EL (cell line): ENCODE results near the gene ISG20.
"Not testable (repeated sequence)": the region's sequence is repeated elsewhere in the genome, so short reads cannot be mapped to it uniquely, and the experiment has no call there.

Experiments
- DNase-seq: peaks from one replicate; pipeline ENCODE4 v3.0.0-alpha.2; 2016

Gene ISG20

GRCh38 chr15:88637841-88638625 lies 783 bp upstream of the ISG20 start:
- DNase-seq = no peak

- no peak for DNase-seq
These were observed 3.2 kb downstream of the ISG20 start for GRCh38 chr15:88641959-88642452.

DNA sequence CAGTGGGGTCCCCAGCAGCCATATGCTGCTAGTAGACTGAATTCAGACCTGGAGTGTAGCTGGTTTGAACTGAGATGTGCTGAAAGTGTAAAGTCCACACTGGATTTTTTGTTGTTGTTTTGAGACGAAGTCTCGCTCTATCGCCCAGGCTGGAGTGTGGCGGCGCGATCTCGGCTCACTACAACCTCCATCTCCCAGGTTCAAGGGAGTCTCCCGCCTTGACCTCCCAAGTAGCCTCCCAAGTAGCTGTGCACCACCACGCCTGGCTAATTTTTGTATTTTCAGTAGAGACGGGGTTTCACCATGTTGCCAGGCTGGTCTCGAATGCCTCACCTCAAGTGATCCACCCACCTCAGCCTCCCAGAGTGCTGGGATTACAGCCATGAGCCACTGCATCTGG lies 3.7 kb downstream of the ISG20 start:
- DNase-seq = not testable (repeated sequence)

DNA sequence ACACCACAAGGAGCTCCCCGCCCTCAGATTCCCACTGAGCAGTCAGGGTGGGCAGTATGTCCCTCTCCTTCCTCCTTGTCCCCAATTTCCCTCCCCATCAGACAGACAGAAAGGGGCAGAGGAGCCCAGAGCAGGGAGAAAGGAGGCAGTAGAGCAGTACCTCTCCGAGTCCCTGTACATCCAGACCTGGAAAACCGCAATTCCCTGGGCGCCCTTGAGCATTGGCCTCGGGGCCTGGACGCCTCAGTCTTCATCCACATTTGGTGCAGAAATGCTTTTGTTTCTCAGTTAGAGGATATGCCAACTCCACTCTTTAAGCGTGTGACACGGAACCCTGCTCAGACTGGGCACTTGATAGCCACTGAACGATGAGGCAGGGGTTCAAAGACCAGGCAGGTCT lies 5.9 kb downstream of the ISG20 start:
- DNase-seq = no peak

DNA sequence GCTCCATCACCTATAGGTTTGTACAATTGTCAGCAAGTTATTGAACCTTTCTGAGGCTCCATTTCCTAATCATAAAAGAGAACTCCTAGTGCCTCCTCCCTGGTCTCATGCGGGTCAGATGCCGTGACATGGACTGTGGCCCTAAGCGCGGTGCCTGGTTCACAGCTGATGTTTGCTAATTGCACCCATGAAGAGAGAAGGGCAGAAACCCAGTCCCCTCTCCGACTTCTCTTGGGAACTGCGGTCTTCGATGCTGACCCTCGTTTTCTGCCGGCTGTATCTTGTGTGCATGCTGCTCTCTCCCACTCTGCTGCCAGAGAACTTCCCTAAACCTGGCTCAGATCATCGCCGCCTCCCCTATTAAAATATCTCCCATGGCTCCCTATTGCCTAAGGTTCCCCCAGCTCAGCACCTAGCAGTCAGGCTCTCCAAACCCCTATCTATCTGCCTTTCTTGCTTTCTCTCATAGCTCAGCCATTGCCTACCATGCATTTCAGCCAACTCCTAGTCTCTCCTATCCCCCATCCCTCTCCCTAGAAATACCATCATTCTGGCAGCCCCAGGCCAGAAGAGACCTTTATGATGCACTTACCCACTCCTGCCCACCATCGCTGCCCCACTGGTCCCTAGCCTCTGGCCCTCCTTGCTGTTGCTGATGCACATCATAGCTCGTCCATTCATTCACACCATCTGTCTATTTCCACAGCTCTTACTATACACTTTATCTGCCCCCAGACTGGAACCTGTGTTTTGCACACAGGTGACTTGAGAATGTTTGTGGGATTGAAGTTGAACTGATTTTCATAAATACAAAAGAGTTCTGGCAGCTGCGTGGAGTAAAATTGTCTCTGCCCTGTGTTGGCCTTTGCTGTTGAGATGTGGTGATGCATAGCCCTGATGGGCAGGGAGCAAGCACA lies 6.6 kb downstream of the ISG20 start:
- DNase-seq = no peak

DNA sequence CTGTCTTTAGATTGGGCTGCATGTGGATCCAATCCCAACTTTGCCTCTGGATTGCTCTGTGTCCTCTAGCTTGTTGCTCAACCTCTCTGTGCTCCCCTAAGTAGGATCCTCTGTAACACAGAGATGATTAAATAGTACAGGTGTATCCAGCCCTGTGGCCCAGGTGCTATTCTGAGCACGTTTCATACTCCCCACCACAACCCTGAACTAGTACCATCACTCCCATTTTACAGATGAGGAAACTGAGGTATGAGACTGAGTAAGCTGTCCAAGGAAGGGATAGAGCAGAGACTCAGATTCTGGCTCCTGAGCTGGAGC lies 7.2 kb downstream of the ISG20 start:
- no peak for DNase-seq

GRCh38 chr15:88646951-88647350 lies 8.1 kb downstream of the ISG20 start:
- DNase-seq = no peak

DNA sequence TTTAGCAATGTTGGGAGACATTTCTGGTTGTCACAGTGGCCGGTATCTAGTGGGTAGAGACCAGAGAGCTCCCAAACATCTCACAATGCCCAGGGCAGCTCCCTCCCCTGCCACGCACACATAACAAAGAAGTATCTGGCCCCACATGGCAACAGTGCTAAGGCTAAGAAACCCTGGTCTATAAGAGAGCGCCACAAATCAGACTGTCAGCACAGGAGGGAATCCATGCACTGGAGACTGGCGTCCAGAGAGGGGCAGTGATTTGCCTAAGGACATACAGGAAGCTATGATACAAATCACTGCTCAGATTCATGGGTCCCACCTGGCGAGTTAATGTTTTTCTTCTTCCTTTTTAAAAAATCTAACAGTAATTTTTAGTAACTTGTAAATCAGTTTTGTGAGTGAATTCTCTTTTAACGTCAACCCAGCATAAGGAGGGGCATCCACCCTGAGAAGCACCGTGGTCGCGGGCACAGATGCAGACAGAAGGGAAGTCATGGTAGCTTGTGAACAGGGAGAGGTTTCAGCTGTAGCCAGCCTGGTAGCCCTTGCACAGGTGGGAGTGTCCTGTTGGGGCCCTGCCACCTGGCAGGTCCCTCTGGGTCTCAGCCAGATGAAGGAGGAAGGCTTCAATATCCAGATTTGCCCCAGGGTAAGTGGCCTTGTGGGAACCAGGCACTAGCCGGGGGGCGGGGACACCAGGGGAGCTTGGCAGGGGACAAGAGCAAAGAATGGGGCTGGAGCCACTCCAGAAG lies 8.7 kb downstream of the ISG20 start:
- no peak for DNase-seq

DNA sequence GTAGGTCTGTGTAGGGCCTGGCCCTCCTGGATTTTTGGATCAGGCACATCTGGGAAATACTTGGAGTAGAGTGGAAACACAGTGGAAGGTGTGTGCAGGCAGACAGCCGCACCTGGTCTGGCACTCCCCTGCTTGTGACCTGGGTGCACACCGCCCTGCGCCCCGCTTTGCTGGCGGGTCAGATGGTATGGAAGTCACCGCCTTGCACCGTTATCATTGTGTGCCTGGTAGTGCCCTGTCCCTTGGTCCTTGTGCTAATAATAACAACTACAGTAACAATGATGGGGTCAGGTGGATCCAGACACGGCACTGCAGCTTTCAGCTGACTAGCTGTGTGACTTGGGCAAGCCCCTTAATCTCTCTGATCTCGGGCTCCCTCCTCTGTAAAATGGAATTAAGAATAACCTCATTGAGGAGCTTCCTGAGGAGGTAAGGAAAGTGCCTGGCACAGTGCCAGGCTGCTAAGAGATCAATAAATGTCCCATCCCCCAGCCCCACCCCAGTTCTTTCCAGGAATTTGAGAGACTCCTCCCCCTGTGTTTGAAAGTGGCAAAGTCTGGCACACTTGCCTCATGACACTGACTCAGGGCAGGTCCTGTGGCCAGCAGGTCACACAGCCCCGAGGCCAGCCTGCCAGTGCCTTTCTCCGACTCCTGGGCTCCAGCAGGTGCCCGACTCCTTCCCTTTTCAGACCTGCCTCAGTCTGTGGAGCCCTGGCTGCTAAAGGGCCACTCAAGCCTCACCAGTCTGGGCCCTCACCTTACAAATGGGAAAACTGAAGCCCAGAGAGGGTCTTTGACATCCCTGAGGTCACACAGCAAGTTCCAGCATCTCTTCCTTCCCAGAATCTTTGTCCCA lies 9.8 kb downstream of the ISG20 start:
- DNase-seq = peak; percentile 34

- peak; percentile 91 for DNase-seq
These were observed 10.5 kb downstream of the ISG20 start for GRCh38 chr15:88649286-88649733.

DNA sequence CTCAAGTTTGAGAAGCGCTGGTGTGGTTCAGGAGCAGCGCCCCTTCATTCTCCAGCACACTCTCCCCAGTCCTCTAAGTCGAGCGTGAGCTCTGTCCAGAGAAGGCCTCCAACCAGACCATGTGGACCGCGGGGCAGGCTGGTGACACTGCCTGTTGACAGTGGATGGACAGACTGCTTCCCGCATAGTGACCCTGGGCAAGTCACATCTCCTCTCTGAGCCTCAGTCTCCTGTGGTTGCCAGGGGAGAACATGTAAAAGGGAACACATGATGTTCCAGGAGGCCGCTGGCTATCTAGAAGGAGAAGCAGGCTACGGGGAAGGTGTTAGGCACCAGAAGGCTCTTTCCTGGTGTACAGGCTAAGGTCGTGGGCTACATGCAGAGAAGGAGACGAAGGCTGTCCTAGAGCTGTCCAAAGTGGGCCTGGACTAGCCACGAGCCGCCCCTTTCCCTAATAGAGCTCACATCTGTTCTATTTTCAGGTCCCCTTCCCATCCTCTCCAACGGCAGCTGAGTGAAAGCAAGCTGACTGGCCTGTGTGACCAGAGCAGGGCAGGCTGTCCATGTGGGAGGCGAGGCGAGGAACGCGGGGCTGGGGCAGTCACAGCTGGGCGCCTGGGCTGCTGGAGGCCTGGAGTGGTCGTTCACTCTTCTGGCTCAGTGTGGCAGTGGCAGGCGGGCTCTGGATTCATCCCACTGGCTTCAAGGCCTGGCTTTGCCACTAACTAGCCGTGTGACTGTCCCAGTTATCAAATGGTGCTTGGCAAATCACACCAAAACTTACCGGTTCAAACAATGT lies 11.1 kb downstream of the ISG20 start:
- no peak for DNase-seq

DNA sequence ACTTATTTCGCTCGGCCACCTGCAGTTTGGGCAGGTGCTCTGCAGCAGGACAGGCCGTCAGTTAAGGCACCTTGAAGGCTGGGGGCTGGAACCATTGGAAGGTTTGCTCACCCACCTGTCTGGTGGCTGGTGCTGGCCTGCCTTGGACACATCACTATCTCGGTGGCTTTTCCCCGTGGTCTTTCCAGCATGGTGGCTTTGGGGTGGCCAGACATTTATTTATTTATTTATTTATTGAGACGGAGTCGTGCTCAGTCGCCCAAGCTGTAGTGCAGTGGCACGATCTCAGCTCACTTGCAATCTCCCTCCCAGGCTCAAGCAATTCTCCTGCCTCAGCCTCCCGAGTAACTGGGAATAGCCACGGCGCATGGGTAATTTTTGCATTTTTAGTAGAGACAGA lies 11.7 kb downstream of the ISG20 start:
- no peak for DNase-seq

DNA sequence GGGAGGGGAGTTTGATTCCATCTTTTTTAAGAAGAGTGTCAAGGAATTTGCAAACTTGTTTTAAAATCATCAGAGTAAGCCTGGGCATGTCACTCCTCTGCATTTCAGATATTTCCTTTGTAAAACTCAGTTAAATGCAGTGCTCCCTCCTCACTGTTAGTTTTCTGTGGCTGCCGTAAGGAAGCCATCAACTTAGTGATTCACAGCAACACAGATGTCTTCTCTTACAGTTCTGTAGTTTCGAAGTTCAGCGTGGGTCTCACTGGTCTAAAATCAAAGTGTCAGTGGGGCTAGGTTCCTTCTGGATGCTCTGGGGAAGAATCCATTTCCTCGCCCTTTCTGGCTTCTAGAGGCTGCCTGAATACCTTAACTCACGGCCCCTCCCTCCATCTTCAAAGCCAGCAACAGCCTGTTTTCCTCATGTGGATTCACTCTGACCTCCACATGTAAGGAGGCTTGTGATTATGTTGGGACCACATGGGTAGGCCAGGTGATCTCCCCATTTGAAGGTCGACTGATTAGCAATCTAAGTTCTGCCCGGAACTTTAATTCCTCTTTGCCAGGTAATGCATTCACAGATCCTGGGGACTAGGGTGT lies 12.4 kb downstream of the ISG20 start:
- no peak for DNase-seq

DNA sequence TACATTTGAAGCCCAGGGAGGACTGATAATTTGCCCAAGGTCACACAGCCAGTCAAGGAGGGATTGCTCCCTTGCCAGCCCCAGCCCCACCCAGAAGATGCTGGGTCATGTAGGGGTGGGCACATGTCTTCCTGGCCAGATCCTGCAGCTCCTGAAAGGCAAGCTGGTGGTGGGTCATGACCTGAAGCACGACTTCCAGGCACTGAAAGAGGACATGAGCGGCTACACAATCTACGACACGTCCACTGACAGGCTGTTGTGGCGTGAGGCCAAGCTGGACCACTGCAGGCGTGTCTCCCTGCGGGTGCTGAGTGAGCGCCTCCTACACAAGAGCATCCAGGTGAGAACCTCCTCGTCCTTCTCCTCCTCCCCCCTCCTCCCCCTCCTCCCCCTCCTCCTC lies 13.2 kb downstream of the ISG20 start:
- no peak for DNase-seq

DNA sequence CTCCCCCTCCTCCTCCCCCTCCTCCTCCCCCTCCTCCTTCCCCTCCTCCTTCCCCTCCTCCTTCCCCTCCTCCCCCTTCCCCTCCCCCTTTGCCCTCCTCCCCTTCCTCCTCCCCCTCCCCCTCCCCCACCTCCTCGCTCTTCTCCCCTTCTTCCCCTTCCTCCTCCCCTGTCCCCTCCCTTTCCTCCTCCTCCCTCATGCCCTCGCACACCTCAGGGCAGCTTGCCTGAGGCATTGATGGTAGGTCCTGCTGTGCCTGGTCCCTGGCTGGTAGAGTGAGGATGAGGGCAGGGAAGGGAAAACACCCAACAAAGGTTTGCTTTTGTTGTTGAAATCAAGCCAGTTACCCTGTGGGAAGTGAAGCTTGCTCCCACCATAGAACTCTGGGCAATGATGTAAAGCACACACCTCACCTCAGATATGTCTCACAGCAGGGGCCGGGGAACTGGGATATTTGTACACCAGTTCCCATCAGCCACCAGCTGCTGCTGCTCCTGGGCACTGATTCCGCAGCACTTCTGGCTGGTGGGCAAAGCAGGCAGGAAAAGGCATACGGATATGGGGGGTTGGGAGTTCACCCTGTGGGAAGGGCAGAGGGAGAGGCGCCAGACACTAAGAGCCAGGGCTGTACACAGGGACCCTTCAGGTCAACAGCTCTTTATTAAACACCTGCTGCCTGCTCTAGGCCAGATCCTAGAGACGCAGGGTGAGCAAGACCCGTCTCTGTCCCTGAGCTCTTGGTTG lies 13.8 kb downstream of the ISG20 start:
- no peak for DNase-seq

GRCh38 chr15:88653200-88654064 lies 14.6 kb downstream of the ISG20 start:
- no peak for DNase-seq

DNA sequence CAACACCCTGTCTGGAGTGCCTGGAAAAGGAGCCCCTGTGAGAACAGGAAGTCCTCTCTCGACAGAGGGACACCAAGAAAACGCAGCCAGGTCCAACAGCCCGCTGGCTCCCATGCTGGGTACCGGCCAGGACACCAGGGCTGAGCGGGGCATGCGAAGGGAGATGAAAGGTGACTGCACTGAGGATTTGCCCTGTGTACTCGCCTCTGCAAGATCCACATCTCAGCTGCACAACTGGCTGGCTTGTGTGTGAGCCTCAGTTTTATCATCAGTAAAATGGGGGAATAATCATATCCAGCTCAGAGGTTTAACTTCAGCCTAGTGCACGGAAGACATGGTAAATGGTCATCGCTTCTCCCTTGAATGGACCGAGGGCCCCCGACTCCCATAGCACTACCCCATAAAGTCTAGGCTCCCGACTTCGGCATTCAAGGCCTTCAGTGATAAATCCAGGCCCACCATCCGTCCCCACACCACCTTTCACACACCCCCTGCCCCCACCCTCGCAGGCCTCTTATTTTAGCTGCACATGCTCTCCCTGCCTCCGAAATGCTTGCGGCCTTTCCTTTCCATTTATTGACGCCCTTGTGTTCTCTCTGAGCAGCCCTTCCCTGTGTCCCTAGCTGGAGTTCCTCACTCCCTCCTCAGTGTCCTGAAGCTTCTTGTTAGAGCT lies 15.8 kb downstream of the ISG20 start:
- DNase-seq = no peak

- no peak for DNase-seq
These were observed 16.3 kb downstream of the ISG20 start for GRCh38 chr15:88655103-88655553.
